NCI-H128 (cell line): ENCODE results near the gene CEP41.
A peak's percentile ranks its signal among the peaks of the same experiment; 100 is the strongest.

ENCODE experiments used
- DNase-seq: peaks from one replicate; lab custom pipeline; 2025; ENCODE audit not compliant: unreplicated experiment; lab: John Stamatoyannopoulos, UW

CEP41 gene

DNA sequence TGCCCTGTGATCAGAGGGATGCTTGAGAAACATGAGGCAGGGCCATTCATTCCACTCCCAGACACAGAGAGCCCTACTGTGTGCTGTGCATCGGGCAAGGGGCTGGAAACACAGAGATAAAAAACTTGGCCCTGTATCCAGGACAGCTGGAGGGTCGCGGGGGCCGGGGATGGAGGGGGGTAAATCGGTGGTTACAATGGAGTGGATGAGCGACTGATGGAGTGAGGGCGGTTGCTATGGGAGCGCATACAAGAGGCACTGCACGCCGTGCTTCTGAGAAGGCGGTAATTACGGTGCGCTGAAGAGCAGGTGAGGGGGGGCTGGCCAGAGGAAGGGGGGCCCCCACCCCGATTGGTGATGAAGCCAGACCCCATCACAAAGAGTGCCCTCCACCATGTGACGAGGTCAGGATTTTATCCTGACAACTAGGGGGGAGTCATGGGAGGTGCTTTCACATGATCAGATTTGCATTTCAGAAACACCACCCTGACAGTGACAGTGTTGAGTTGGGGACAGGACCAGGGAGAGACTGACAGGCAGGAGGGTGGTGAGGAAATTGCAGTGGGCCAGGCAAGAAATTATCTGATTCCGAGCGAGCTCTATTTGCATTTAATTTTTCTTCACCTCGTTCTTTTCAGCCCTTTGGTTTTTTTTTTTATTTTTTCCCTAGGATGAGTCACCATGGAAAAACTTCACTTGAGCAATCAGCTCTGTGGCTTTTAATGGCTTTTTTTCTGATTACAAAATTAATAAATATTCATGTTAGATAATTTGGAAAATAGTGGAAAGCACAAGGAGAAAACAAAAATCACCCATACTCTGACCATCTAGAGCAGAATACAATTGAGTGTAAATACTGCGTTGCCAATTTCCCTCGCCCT, 88.4 kb downstream of the CEP41 start:
- DNase-seq = peak; percentile 92

DNA sequence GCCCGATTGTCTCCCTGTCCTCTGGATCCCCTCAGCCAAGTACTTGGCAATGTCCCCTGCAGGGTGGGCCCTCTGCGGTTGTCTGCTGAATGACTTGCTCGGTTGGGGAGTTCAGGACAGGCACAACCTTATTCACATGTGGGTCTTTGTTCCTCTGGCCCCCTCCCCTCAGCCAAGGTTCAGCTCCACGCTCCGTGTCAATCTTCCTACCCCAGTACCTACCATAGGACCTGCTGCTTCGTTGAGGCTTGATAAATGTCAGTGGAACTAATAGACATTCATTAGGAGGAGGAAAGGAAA, 89.1 kb downstream of the CEP41 start:
- DNase-seq = no peak

DNA sequence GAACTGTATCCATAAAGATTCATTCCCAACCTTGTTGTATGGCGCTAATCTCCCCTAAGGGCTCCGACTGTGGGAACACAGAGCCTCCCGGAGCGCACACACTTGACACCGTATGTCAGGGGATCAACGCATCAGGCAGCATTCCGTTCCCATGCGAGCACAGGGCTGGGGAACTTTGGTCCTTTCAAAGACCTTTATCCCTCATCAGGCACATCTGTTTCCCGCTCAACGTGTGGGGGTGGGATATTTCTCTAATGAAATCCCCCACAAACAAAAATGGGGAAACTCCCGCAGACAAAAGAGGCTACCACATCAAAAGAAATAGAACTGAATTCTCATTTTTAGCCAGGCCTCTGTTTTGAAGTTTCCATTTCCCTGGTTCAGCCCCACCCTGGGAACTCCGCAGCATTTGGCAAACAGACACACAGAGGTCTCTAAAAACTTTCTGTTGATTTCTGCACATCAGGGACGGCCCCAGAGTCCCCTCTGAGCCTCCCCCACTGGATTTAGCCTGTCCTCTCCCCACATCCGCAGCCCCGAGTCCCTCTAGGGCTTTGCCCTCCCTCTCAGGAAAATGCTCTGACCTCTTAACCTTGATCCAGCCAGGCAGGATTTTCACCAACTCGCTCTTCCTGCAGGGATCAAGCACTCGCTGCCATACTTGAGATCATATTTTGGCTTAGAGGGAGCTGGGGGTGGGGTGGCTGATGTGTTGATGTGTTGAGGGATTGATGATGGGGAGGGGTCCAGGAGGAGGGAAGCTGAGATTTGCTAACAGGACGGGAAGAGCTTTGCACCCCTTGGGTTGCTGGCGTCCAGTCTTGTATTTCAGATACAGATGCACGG, 89.6 kb downstream of the CEP41 start:
- DNase-seq = peak; percentile 79

DNA sequence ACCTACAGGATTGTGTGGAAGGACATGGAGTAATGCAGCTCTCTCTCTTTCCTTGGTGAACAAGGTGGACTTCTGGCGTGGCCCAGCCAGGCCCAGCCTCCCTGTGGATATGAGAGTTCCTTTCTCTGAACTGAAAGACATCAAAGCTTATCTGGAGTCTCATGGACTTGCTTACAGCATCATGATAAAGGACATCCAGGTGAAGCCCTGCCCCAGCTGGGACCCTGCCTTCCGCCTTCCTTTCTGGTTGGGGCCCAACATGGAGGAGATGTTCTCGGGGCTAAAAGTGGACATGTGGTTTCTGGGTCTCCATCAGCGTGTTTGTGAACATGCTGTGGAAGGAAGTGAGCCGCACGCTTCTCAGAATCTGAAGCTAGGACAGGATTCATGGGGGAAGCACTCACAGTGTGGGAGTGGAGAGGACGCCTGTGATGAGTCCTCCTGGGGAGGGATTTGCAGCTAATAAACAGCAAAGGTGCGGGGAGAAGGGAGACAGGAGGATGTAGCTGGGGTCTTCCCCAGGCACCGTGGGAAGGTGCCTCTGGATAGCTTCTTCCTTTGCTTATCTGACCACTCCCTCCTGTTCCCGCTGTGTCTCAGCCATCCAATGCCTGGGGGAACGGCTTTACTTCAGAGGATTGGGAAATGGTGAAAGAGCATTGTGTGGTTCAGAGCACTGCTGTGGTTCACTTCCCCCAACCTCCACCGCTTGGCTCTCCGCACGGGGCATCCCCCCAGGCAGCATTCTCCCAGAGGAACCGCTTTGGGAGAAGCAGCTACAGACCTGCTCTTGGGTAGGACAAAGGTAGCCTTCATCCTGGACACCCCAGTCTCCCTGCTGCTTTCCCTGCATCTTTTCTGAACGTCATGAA, 90.7 kb downstream of the CEP41 start:
- peak; percentile 51 for DNase-seq

DNA sequence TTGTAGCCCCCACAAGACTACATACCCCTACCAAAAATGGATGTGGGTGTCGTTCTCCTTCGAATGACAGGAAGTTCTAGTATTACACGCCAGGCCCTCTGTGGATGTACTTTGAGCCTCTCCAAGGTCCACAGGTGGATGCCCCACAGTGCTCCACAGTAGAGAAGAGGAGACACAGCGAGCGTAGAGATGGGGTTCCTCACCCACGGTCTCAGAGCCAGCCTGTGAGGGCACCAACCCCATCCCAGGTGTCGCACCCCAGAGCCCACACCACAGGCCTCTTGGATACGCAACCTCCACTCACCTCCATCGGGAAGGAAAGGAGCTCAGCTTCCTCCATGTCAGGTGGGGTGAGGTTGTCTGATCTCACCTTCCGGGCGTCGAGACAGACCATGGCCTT, 93.9 kb downstream of the CEP41 start:
- DNase-seq = no peak

DNA sequence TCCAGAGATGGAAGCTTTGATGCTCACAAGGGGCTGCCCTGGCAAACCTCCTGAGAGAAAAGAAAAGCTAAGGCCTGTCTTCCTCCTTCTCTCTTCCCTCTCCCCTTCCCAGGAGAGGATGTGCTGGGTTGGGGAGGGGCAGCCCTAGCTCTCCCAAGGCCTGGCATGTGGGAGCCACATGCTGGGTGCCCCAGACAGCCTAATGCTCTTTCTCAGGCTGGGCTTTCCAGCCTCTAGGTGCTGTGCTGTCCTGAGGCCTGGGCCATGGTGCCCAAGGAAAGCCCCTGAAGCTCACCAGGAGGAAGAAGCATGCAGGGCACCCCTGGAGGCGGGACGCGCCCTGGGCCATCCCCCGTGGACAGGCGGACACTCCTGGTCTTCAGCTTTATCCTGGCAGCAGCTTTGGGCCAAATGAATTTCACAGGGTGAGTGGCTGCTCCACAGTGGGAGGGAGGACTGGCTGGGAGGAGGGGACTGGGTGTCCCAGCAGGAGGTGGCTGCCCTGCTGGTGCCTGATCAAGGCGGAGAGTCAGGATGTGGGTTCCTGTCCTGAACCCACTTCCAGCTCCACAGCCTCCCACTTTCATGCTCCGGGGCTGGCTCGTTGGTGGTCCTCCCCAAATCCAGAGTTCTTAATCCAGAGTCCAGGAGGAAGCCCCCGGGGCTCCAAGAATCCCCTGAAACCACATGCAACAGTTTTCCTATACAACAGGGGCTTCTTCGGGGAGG, 94.5 kb downstream of the CEP41 start:
- DNase-seq = no peak

DNA sequence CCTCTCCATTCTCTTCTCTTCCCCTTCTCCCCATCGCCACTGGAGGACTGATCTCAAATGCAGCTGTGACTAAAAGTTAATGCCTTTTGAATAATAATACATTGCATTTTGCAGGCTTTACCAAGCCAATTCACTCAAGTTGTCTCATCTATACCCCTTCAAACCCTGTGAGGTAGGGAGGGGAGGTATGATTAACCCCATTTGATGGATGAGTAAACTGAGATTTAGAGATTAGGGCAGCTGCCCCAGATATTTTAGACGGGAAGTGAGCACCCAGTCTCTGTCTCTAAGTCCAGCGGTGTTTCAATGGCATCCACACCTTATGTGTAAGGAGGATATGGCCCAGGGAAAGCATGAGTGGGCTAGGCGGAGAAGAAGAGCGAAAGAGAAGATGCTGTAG, 95.1 kb downstream of the CEP41 start:
- DNase-seq = no peak

DNA sequence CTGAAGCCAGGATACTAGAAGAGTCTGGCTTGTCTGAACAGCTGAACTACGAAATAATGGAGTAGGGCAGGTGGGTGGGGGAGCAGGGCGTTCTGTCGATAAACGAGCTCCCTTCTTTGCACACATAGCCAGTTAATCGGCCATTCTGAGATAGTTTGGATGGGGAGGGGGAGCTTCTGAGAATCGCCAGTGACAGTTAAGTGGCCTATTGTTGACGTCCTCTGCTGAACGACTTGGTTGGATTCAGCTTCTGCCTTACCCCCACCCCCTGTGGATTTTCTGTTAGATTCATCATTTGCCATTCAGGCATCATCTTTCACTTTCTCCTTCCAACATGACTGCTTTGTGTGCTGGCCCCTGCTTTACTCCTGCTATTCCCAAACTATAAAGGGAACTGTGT, 95.7 kb downstream of the CEP41 start:
- DNase-seq = peak; percentile 58

DNA sequence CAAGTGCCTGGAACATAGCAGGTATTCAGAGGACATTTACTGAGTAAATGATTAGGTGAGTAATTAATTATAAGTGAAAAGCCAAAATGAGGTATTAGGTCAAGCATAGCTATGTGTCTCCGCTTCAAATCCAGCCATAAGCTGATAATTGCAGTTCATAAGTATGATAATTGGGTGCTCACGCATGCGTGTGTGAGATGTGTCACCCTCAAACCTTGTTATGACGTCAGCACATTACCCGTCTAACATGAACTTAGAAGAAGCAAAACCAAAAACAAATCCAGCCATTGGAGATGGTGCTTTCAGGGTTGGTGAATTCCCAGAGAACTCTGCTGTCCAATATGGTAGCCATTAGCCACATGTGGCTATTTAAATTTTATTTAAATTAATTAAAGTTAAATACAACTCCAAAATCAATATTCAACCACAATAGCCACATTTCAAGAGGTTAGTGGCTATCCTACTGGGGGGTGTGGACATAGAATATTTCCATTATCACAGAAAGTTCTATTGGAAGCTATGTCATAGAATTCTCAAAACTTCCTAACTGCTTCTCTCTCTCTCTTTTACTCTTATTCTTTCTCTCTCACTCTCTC, 96.4 kb downstream of the CEP41 start, which contains the start of gene CPA5:
Gene CPA5, plus strand, starts transcription at position 546 of the 596 bp plus-strand sequence. CDS start 1,670 bp downstream, outside the sequence.
- DNase-seq = no peak
